HG03442 (cell line): ENCODE measurements around the gene GPC6.

Experiments used
- ATAC-seq: cut with Tn5 transposase; IDR thresholded peaks from one replicate; pipeline ENCODE4 v1.9.1; 2021; ENCODE audit warnings: mild to moderate bottlenecking, moderate library complexity; ENCODE audit not compliant: unreplicated experiment

GPC6 gene

GRCh38 chr13:93268327-93269028 lies 41.9 kb downstream of the GPC6 start:
- ATAC-seq = no peak

- no peak for ATAC-seq
These were observed 44.4 kb downstream of the GPC6 start for GRCh38 chr13:93270769-93271742.

- no peak for ATAC-seq
These were observed 53.4 kb downstream of the GPC6 start for GRCh38 chr13:93279982-93280381.

- no peak for ATAC-seq
These were observed 54.1 kb downstream of the GPC6 start for GRCh38 chr13:93280688-93281087.

- no peak for ATAC-seq
These were observed 56.6 kb downstream of the GPC6 start for GRCh38 chr13:93283255-93283654.

- ATAC-seq = no peak
These were observed 57.5 kb downstream of the GPC6 start for GRCh38 chr13:93284064-93284463.

GRCh38 chr13:93286047-93286446 lies 59.4 kb downstream of the GPC6 start:
- no peak for ATAC-seq

- ATAC-seq = no peak
These were observed 62.4 kb downstream of the GPC6 start for GRCh38 chr13:93289053-93289452.

GRCh38 chr13:93289842-93290241 lies 63.2 kb downstream of the GPC6 start:
- ATAC-seq = no peak

- no peak for ATAC-seq
These were observed 63.9 kb downstream of the GPC6 start for GRCh38 chr13:93290503-93290902.

- no peak for ATAC-seq
These were observed 65.8 kb downstream of the GPC6 start for GRCh38 chr13:93292366-93292765.

- ATAC-seq = no peak
These were observed 67.1 kb downstream of the GPC6 start for GRCh38 chr13:93293710-93294109.

GRCh38 chr13:93296584-93296983 lies 70.0 kb downstream of the GPC6 start:
- ATAC-seq = no peak

GRCh38 chr13:93298713-93299112 lies 72.1 kb downstream of the GPC6 start:
- no peak for ATAC-seq

GRCh38 chr13:93304134-93304533 lies 77.5 kb downstream of the GPC6 start:
- ATAC-seq = no peak

- ATAC-seq = no peak
These were observed 78.4 kb downstream of the GPC6 start for GRCh38 chr13:93304868-93305613.

GRCh38 chr13:93305886-93306285 lies 79.3 kb downstream of the GPC6 start:
- ATAC-seq = no peak

GRCh38 chr13:93307136-93307535 lies 80.5 kb downstream of the GPC6 start:
- ATAC-seq = no peak

GRCh38 chr13:93307651-93308050 lies 81.0 kb downstream of the GPC6 start:
- ATAC-seq = no peak

- no peak for ATAC-seq
These were observed 83.4 kb downstream of the GPC6 start for GRCh38 chr13:93309886-93310523.

- no peak for ATAC-seq
These were observed 90.2 kb downstream of the GPC6 start for GRCh38 chr13:93316841-93317240.
